HepG2 (cell line): ENCODE data around the gene OXLD1. TPM values are rescaled to one million over a fixed set of nuclear protein-coding genes. Genes with fewer than 3 reads are reported as not detected.

ENCODE experiments used
- ARID2 ChIP-seq: sonication (generic); formaldehyde crosslinking; IDR thresholded peaks from 2 replicates; pipeline ENCODE4 v1.8.1; 2022; ENCODE audit warnings: mild to moderate bottlenecking, missing genetic modification reagents, borderline replicate concordance
- BHLHE40 ChIP-seq: IDR thresholded peaks from 2 replicates; pipeline ENCODE4 v1.6.1; 2011; ENCODE audit warnings: low read length, improper control_type of control experiment
- BRD4 ChIP-seq: sonication (generic); formaldehyde crosslinking; IDR thresholded peaks from 2 replicates; pipeline ENCODE4 v1.4.0; 2020; ENCODE audit warnings: missing genetic modification reagents
- ERF ChIP-seq: IDR thresholded peaks from 2 replicates; pipeline ENCODE4 v1.6.1; 2018; ENCODE audit warnings: missing biosample characterization, missing genetic modification reagents
- HMG20A ChIP-seq: IDR thresholded peaks from 2 replicates; pipeline ENCODE4 v1.6.1; 2016; ENCODE audit warnings: borderline replicate concordance
- HOXA5 ChIP-seq: sonication (generic); formaldehyde crosslinking; IDR thresholded peaks from 2 replicates; pipeline ENCODE4 v1.4.0; 2020; ENCODE audit warnings: missing genetic modification reagents
- LRRFIP1 ChIP-seq: sonication (generic); formaldehyde crosslinking; conservative IDR thresholded peaks from 2 replicates; pipeline ENCODE4 v1.4.0; 2020; ENCODE audit warnings: missing genetic modification reagents
- MXD4 ChIP-seq: IDR thresholded peaks from 2 replicates; pipeline ENCODE4 v1.6.1; 2016; ENCODE audit warnings: mild to moderate bottlenecking, missing biosample characterization, missing genetic modification reagents
- NAIF1 ChIP-seq: sonication (generic); formaldehyde crosslinking; IDR thresholded peaks from 2 replicates; pipeline ENCODE4 v1.5.0; 2020; ENCODE audit warnings: mild to moderate bottlenecking, missing genetic modification reagents, borderline replicate concordance
- NRL ChIP-seq: sonication (generic); formaldehyde crosslinking; IDR thresholded peaks from 2 replicates; pipeline ENCODE4 v1.5.0; 2020; ENCODE audit warnings: missing genetic modification reagents, mild to moderate bottlenecking, moderate library complexity, borderline replicate concordance
- PHF20 ChIP-seq: sonication (generic); formaldehyde crosslinking; IDR thresholded peaks from 2 replicates; pipeline ENCODE4 v1.5.0; 2020; ENCODE audit warnings: mild to moderate bottlenecking, missing genetic modification reagents
- PHF5A ChIP-seq: IDR thresholded peaks from one replicate; pipeline ENCODE4 v1.6.1; 2018; ENCODE audit warnings: low read depth, missing genetic modification reagents; ENCODE audit not compliant: unreplicated experiment
- RBFOX2 ChIP-seq: fragments of 200-400 bp; formaldehyde crosslinking; IDR thresholded peaks from 2 replicates; pipeline ENCODE4 v1.6.1; 2017; ENCODE audit warnings: low read depth, mild to moderate bottlenecking, low read length
- RBM22 ChIP-seq: fragments of 200-400 bp; formaldehyde crosslinking; optimal IDR thresholded peaks from 2 replicates; pipeline ENCODE3; 2017; ENCODE audit warnings: mild to moderate bottlenecking, low read length, moderate library complexity
- SYNCRIP ChIP-seq: fragments of 200-400 bp; formaldehyde crosslinking; IDR thresholded peaks from 2 replicates; pipeline ENCODE4 v1.6.1; 2018; ENCODE audit warnings: mild to moderate bottlenecking, low read depth, low read length; ENCODE audit not compliant: insufficient read depth
- THAP11 ChIP-seq: IDR thresholded peaks from 2 replicates; pipeline ENCODE4 v1.6.1; 2016; ENCODE audit warnings: missing biosample characterization, missing genetic modification reagents
- ZBTB25 ChIP-seq: IDR thresholded peaks from 2 replicates; pipeline ENCODE4 v1.6.1; 2018; ENCODE audit warnings: missing genetic modification reagents
- ZNF143 ChIP-seq: sonication (generic); formaldehyde crosslinking; IDR thresholded peaks from 2 replicates; pipeline ENCODE4 v1.4.0; 2020; ENCODE audit warnings: missing genetic modification reagents
- ZNF253 ChIP-seq: sonication (generic); formaldehyde crosslinking; IDR thresholded peaks from 2 replicates; pipeline ENCODE4 v1.8.0; 2022; ENCODE audit warnings: mild to moderate bottlenecking, missing genetic modification reagents, borderline replicate concordance
- ZNF274 ChIP-seq: sonication (generic); formaldehyde crosslinking; IDR thresholded peaks from 2 replicates; pipeline ENCODE4 v1.5.1; 2020; ENCODE audit warnings: mild to moderate bottlenecking, missing genetic modification reagents
- ZNF562 ChIP-seq: sonication (generic); formaldehyde crosslinking; IDR thresholded peaks from 2 replicates; pipeline ENCODE4 v1.8.0; 2022; ENCODE audit warnings: missing genetic modification reagents, borderline replicate concordance
- ZNF615 ChIP-seq: sonication (generic); formaldehyde crosslinking; IDR thresholded peaks from 2 replicates; pipeline ENCODE4 v1.5.0; 2020; ENCODE audit warnings: mild to moderate bottlenecking, missing genetic modification reagents, borderline replicate concordance
- ZNF784 ChIP-seq: sonication (generic); formaldehyde crosslinking; IDR thresholded peaks from 2 replicates; pipeline ENCODE4 v1.5.1; 2020; ENCODE audit warnings: missing genetic modification reagents, mild to moderate bottlenecking, borderline replicate concordance
- ZNF788 ChIP-seq: sonication (generic); formaldehyde crosslinking; IDR thresholded peaks from 2 replicates; pipeline ENCODE4 v1.5.0; 2020; ENCODE audit warnings: mild to moderate bottlenecking, missing genetic modification reagents, borderline replicate concordance
- polyA plus RNA-seq, 8 experiments: library from polyadenylated mRNA; depleted of rRNA in 3 of 8; stranded (reverse) in 7 of 8; unstranded in 1 of 8; fragments of >200 nt; fragmentation: Illumina TruSeq in 4 of 8; extraction: Trizol in 4 of 8; gene quantifications; 2 replicates each; pipeline versions ENCODE4 v1.2.1 to v1.2.3, GENCODE V29; 2011 to 2016; ENCODE audit warnings: low read depth in 4 of 8, missing spikeins in 1 of 8, mixed read lengths in 1 of 8; ENCODE audit not compliant: insufficient read depth in 1 of 8
- total RNA-seq, 5 experiments: library from RNA; depleted of rRNA; stranded (reverse); fragments of >200 nt; fragmentation: Illumina TruSeq; extraction: Trizol; gene quantifications; 2 replicates each; pipeline ENCODE4 v1.2.3, GENCODE V29; 2016; ENCODE audit warnings: low read depth in 1 of 5
- TF ChIP-seq, protein P1 (sequence below): sonication (generic); formaldehyde crosslinking; IDR thresholded peaks from 2 replicates; pipeline ENCODE4 v1.4.0; 2020; ENCODE audit warnings: missing genetic modification reagents

OXLD1 gene
- total and polyA plus RNA-seq, 2 of the 13 experiments (the other 11 are each of a cell fraction or from before 2014, with no cell fraction given), result 27.1 to 37.5 TPM

GRCh38 chr17:81713556-81714411 is 47.4 kb upstream of the OXLD1 start (continued):
- TF ChIP-seq ZNF562 (CRISPR knock-in tag) (no peak), ZNF784 (CRISPR knock-in tag) (no peak), ZNF274 (CRISPR knock-in tag) (peak; percentile 26; the same call in 1 of the 2 replicates), HMG20A (CRISPR knock-in tag) (no peak; the same call in 1 of the 2 replicates), NAIF1 (CRISPR knock-in tag) (no peak), RBFOX2 (peak; percentile 91), HOXA5 (CRISPR knock-in tag) (peak; percentile 91), ZNF143 (CRISPR knock-in tag) (peak; percentile 52; the same call in 1 of the 2 replicates), ZBTB25 (CRISPR knock-in tag) (peak; percentile 30; the same call in 1 of the 2 replicates), NRL (peak; percentile 90; the same call in 1 of the 2 replicates), ZNF788 (CRISPR knock-in tag) (peak; percentile 73), ZNF615 (CRISPR knock-in tag) (no peak), ERF (CRISPR knock-in tag) (peak; percentile 73), PHF5A (CRISPR knock-in tag) (peak; percentile 90), THAP11 (CRISPR knock-in tag) (peak; percentile 82), BRD4 (no peak; the same call in none of the 2 replicates), MXD4 (CRISPR knock-in tag) (peak; percentile 95), LRRFIP1 (CRISPR knock-in tag) (no peak), ZNF253 (peak; percentile 77; the same call in 1 of the 2 replicates), ARID2 (CRISPR knock-in tag) (no peak), BHLHE40 (peak; percentile 91), PHF20 (CRISPR knock-in tag) (no peak; the same call in 1 of the 2 replicates), RBM22 (no peak), SYNCRIP (no peak)
- TF ChIP-seq, protein P1, sequence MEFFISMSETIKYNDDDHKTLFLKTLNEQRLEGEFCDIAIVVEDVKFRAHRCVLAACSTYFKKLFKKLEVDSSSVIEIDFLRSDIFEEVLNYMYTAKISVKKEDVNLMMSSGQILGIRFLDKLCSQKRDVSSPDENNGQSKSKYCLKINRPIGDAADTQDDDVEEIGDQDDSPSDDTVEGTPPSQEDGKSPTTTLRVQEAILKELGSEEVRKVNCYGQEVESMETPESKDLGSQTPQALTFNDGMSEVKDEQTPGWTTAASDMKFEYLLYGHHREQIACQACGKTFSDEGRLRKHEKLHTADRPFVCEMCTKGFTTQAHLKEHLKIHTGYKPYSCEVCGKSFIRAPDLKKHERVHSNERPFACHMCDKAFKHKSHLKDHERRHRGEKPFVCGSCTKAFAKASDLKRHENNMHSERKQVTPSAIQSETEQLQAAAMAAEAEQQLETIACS (CRISPR knock-in tag), result peak; percentile 90
